GM18868 (cell line): ENCODE results near the gene KIF6.
A peak's percentile ranks its signal among the peaks of the same experiment; 100 is the strongest.

Experiments used
- ATAC-seq: cut with Tn5 transposase; IDR thresholded peaks from one replicate; pipeline ENCODE4 v1.9.1; 2021; ENCODE audit warnings: mild to moderate bottlenecking, moderate library complexity; ENCODE audit not compliant: unreplicated experiment

Gene KIF6

DNA sequence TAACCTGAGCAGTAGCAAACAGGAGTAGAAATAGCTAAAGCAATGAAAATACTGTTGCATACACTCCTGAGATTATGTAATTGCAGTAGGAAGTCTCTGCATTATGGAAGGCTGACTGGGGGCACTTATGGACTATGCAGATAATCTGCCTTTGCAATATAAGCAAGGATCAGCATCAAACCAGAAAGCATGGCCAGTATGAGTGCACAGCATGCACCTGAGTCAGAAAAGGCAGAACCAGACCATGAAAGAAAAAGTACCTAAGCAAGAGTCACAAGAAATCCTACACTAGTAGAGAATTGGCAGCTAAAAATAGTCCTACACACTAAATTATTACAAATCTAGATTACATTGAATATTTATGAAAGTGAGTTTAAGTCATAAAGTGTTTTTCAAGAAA lies 164.3 kb downstream of the KIF6 start:
- no peak for ATAC-seq

DNA sequence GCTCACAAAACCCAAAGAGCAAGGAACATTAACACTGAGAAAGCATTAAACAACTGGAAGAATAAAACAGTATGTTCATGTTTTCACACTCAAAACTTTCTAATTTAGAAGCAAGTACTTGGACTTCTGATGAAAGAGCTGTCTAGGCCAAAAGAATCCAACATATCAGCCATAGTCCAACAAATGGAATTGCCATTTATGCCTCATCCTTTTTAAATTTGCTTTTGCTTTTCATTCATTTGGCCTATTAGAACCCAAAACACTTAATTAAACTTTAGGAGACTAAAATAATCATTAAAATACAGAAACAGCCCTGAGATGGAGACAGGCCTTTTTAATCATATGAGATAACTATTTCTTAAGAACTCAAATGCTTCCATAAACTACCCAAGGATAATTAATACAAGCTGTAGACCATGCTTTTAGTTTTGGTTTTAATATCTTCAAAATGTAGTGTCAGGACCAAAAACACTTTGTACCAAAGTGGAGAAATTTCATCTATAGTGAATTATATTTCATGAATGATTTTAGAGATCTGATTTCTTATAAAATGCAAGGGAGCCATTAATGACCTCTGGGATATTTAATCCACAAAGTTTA lies 166.5 kb downstream of the KIF6 start:
- ATAC-seq, result no peak

DNA sequence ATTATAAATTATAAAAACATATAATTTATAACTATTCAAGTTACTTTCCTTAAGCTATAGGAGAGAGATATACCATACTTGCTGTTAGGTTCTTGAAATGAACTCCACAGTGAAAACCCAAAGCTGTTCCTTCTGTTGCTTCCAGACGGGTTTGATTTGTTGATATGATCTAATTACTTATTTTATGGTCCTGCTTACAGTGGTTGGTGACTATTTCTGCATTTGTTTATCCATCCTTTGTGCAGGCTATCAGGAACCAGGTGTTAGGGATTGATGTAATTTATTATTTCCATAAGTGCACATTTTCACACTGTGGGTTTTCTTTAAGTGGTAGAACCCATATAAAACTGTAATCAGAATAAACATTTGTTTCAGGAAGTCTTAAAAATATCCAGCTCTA lies 167.1 kb downstream of the KIF6 start:
- ATAC-seq, result no peak

DNA sequence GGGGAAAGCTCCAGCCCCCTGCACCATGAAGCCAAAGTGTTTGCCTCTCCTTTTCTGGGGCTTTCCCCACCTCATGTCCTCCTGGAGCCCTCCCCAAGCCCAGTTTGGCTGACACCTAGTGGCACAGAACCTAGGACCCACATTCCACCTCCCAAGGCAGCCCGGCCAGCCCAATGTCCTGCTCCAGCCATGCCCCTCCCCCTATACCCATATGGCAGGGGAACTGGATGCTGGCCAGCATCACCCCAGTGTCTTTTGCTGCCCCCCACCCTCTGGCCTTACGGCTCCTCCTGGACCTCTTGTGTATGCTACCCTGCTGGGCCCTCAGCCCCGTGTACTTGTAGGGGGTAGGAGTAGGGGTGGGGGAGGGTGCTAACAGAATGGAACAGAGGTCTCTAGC lies 170.1 kb downstream of the KIF6 start:
- no peak for ATAC-seq

DNA sequence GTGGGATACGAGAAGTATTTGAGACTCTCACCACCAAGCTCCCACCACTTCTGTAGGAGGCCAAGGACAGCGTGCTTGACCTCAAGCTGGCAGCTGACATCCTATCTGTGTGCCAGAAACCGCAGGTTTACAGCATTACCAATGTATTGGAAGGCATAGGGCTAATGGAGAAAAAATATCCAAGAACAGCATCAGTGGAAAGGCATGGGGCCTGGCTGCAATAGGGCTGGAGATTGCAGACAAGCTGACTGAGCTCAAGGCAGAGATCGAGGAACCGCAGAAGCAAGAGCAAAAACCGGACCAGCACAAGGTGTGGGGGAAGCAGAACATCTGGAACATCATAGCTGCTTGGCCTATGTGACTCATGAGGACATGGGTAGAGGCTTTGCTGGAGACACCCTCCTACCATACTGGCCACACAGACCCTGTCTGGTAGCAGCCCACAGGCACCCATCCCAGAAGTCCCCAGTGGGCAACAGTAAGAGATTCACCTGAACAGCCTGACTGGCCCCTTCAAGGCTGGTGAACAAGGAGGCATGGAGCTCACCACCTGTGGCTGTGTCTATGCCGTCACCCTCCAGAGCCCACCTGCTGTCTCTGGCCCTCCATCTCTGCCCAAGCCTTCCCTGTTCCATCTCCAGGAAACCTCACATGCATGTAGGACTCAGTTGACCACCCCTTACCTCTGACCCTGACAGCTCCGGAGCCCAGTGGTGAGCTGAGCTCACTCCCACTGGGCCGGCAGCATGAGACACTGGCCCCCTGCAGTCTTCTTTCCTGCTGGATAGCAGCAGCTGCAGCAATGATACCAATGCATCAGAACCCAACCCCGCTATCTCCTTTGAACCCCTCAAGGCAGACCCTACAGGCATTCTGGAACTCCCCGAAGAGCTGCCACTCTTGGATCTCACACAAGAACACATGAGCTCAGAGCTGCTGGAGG lies 171.1 kb downstream of the KIF6 start:
- no peak for ATAC-seq

DNA sequence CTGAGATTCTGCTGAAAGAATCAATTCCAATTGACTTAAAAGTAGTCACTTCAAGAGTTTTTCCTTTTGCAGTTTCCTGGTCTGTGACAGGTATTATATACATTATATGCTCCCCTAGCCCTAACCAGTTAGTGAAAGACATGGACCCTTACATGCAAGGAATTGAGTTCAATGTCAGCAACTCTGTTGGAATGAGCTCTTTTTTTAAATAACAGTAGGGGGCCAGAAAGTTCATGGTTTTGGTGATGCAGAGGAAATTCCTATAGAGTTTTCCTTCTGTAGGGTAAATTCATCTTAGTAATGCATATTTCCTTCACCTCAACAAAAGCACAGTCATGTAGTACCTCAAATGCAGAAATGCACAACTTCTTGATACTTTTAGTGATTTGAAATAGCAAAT lies 172.2 kb downstream of the KIF6 start:
- no peak for ATAC-seq

DNA sequence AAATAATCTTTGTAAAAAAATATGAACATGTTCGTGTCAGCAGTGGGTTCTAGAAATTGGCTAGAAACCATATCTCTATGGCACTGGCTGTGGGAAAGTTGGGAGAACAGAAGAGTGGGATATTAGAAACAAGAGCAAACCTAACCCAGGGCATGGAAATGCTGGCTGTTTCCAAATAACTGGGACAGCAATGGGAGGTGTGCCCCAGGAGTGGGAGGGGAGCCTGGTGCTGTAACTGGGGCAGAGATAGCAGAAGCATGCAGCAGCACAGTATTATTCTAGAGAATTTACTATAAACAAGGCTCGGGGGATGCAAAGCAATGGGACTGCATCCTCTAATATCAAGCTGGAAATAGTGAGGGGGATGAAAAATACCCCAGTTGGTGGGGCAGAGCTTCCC lies 175.0 kb downstream of the KIF6 start:
- ATAC-seq, result no peak

DNA sequence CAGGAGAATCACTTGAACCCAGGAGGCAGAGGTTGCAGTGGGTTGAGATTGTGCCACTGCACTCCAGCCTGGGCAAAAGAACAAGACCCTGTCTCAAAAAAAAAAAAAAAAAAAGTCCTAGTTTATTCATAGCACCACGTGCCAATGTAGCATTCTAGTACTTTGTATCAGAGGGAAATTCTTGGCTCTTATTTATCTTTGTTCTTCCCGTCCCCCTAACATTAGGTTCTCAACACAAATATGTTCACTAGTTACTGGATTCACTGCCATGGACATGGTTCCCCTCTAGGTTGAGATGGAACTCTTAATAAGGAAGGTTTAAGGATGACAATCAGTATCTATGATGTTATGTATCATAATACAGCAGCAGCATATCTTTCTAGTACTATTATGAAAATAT lies 178.5 kb downstream of the KIF6 start:
- ATAC-seq, result no peak

DNA sequence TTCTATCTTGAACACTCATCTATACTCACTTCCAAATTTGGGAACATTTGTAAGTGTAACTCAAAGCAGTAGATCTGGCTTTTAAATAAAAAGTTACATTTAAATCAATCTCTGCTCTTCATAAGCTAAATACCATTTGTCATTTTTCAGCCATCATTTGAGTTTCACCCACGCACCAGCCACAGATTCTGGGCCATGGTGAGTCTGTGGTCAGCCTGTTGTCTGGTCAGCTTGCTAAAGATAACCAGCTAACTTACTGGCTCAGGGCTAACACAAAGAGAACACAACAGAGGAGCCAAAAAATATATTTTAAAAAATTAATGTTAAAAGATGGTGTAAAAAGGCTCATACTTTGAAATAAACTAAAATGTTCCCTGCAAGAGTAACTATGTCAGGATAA lies 181.3 kb downstream of the KIF6 start:
- ATAC-seq, result no peak

DNA sequence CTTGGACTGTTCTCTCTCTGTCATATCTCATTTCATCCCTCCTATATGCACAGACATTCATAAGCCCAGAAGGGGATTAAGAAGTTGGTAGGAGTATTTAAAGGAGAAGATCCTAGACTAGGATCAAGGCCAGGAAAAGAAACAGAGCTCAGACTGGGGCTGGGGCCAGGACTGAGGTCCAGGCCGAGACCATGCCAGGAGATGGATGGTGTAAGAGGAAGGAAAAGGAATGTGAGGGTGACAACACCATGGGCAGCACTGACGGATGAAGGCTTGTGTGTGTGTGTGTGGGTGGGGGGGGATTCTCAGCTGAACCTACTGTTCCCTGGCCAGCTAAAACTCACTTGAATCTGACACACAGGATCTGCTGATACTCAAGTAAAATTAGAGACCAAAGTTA lies 182.1 kb downstream of the KIF6 start:
- ATAC-seq, result no peak

DNA sequence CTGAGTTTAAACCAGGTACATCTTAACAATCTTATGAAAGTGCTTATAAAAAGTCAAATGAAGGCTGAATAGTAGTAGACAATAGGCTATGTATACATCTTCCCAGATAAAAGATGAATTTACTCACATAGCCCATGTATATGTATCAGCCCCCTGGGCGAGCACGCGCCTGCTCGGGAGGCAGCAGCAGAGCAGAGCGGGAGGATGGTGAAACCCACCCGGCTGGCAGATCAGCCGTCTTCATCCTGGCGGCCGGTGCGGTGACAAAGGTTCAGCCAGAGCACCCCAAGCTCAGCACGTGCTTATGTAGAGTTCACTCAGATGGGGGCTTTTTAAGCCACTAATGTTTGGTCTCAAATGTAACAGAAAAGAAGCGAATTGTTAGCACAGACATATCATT lies 184.8 kb downstream of the KIF6 start:
- ATAC-seq, result no peak

DNA sequence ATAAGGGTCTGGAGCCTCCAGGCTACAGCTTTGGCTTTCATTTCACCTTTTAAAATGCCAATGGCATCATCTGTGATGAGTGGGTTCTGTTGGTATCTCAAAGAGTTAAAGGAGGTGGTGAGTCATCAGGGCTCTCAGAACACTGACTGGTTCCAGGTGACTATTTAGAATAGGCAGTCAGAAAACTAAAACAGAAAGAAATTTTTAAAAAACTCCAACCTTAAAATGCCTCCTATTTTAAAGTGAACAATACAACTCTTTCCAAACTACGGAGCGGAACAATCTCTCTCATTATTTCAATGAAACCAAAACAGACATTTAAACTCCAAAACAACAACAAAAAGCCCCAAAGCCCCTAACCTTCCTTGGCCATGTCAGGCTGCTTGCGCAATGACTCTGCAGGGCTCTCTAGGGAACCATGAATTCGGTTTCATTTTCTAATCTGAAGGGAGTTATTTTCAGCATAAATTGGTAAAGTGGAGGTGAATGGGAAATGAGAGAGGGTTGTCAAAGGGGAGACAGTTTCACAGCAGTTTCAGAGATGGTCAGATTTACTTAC lies 194.9 kb downstream of the KIF6 start:
- ATAC-seq, result peak; percentile 98

DNA sequence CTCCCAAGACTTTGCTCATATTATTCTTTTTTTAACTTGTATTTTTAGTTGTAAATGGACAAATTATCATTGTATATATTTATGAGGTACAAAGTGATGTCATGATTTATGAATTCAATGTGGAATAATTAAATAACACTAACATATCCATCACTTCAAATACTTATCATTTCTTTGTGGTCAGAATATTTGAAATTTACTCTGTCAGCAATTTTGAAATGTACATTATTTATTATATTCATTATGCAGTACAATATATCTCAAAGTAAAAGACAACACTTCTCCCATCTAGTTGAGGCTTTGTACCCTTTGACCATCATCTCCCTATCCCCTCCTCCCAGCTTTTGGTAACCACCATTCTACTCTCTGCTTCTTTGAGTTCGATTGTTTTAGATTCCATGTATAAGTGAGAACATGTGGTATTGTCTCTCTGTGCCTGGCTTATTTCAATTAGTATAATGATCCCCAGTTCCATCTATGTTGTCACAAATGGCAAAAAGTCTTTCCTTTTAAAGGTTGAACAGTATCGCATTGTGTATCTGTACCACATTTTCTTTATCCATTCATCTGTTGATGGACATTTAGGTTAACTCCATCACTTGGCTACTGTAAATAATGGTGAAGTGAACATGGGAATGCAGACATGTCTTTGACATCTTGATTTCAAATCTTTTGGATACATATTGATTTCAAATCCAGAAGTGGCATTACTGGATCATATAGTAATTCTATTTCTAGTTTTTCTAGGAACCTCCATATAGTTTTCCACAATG lies 197.2 kb downstream of the KIF6 start:
- no peak for ATAC-seq

DNA sequence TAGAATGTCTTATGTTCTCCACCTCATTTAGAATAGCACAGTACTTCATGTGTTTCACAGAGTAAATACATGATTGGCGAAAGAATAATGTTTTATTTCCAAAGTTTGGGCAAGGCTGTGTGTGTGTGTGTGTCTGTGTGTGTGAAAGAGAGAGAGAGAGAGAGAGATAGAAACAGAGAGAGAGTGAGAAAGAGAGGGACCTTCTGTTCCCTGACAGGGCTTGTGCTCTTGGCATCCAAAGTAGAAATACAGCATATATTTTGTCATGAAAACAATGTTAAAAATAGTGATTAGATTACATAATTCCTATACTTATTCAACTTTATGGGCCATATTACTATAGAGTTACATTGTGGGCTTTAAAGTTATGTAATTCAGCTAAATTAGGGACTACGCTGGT lies 201.2 kb downstream of the KIF6 start:
- ATAC-seq, result no peak

DNA sequence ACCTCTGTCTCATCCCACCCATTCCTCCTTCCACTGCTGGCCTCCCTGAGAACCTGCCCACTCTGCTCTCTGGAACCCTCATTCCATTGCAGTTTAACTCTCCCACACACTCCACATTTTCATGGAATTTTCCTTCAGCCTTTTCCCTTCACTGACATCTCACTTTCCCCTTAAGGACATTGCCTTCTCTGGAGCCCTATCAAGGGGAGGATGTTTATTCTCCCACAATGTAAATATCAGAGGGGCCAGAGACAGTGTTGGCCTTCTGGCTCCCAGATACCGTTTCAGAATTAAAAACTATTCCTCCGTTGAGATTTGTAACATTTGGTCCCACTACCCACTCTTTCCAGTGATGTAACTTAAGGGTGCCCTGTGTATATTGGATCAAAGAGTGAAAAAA lies 203.2 kb downstream of the KIF6 start:
- ATAC-seq, result no peak

DNA sequence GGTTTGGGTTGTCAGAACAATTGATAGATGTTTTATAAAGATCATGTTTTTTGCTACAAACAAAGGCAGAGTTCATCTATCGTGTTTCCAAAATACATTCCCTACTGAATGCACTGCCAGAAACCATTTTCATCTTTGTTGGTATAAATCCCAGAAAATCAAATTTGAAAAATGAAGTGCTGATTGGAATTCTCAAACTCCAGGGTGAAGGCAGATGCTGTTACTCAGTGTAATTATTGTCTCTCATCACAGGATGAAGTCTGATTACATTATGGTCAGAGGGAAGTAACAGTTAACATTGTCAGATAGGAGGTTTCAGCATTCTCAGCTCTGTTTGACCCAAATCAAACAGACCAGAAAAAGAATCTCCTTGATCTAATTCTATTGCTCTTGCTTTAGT lies 204.3 kb downstream of the KIF6 start:
- ATAC-seq, result no peak

DNA sequence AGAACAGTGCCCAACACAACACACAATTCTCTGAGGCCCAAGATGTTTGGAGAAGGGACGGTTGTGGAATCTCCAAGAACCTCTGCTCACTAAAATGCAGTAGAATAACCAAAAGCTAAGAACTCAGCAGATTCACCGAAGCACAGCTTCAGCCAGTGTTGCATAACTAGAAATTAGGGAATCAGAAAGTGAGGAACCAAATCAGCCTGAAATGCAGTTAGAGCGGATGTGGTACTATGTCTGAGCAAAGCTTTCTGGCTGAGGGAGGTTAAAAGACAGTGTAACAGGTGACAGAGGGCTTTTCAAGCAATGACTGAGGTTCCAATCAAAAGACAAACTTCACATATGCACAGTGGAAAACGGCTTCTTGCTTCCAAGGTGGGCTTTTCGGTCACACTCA lies 204.8 kb downstream of the KIF6 start:
- ATAC-seq, result no peak

DNA sequence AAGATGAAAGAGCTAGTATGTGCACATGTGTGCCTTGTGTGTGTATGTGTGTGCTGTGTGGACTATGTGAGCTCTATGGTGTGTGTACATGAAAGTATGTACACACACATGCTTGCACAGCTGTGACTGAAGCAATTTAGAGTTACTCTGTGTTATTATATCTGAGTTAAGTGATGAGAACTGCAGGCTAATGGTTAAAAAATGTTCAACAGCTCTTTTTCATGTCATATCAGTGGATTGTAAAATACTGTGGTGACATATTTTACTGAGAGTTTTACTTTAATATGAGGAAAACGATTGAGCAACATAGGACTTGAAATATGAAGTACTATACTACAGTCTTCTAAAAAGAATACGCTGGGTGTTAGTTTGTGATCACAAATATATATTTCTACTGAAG lies 207.0 kb downstream of the KIF6 start:
- ATAC-seq, result no peak

DNA sequence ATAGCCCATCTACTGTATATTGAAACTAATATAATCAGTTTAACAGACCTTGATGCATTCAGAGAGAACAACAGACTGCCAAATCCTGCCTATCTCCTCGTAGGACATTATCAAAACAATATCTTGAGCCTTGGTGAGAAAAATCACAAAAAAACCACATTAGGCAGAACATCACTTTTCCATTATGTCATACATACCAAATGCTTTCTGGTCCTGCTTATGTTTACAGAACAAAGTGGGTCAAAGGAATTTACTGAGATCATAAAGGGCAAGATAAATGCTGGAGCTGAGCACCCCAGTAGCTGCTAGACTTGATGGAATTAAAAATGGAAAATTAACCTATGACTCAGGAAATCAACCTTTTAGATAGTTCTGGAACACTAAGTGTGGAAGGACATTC lies 207.5 kb downstream of the KIF6 start:
- ATAC-seq, result no peak

DNA sequence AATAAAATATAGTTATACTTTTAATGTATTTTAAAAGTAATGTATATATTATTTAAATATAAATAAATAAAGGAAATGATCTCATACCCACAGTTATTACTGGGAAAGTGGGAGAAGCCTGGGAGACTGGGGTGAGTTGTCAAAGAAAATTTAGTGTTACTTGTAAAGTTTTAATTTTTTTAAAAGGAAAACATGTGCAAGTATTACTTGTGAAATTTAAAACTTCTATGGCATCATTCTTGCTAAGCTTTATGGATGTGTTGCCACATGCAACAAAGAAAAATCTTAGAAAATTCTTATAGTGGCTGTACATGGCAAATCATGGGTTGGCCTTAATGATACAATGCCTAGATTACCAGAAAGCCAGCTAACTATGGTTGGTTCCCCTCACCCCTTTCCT lies 208.7 kb downstream of the KIF6 start:
- no peak for ATAC-seq

DNA sequence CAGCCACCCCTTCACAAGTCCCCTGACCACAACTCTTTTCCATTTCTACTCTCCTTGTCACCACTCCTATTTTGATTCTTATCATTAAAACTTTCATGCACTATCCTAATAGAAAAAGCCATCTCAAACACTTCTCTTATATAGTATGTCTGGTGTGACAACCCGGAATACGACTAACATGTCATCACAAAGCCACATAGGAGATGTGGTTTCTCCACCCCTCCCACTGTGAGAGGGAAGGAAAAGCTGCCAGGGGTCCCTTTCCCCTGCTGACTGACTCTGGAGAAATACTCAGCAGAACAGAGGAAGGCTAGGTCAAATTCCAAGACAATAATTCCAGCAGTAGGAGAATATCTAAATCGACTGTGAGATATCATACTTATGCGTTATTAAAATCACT lies 209.7 kb downstream of the KIF6 start:
- ATAC-seq, result no peak

DNA sequence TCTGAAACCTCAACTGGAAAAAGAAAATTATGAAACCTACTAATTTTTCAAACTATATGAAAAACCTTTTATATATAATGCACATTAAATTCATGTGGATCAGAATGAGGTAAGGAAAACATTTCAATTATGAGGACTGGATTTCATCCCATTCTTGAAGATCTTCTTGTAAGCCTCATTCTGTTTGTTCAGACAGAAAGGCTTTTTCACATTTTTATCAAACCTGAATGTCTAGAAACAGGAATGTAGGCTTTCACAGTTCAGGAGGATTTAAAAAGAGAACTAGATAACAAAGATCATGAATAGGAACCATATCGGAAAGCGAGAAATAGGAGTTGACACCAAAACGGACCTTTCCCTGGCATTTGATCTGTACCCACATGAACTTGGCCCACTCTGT lies 210.2 kb downstream of the KIF6 start:
- ATAC-seq, result no peak
